ENCODE results near the gene BRIP1.

Gene BRIP1

GRCh38 chr17:61683466-61683865, 179.9 kb downstream of the BRIP1 start:
- Histone ChIP-seq H3K4me1 (ENCODE audit: control insufficient read depth, insufficient read depth, low read length) (no peaks in the 10 kb centered on the region), H3K9me3 (ENCODE audit: control insufficient read depth, insufficient read depth, low read depth, low read length) (no peaks in the 10 kb centered on the region), H3K36me3 (ENCODE audit: control insufficient read depth in 2 of 2, insufficient read depth in 1 of 2, low read length in 2 of 2) (peaks cover 26 to 29% of the 10 kb centered on the region in 2 experiments), H3K27ac (ENCODE audit: extremely low read depth, low read depth, low read length) (no peak overlapping the region), H3K4me3 (ENCODE audit: low read depth, low read length) (no peak overlapping the region)
- no peak for TF ChIP-seq ZNF660 (tag by site-specific recombination; IDR thresholded peaks at IDR 0.05)
- ChIA-PET POLR2A (no interaction called here), CTCF (interaction anchor here (1.2 kb wide), 1 partner anchor 13 kb away, joined by 3 read pairs; no protein-coding TSS in a partner anchor)

DNA sequence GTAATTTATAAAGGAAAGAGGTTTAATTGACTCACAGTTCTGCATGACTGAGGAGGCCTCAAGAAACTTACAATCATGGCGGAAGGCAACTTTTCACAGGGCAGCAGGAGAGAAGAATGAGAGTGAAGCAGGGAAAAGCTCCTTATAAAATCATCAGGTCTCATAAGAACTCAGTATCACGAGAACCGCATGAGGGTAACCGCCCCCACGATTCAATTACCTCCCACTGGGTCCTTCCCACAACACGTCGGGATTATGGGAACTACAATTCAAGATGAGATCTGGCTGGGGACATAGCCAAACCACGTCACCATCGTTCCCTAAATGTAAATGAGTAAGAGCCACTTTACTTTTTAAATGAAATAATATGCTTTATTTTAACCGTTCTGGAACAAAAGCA, 182.4 kb downstream of the BRIP1 start:
- H3K9me3 ChIP-seq (ENCODE audit: control insufficient read depth, insufficient read depth, low read depth, low read length): no peaks in the 10 kb centered on the region
- no peak for TF ChIP-seq TCF7L2 (IDR thresholded peaks at IDR 0.05; ENCODE audit: borderline replicate concordance, low read depth, low read length)
- H3K27ac ChIP-seq (ENCODE audit: extremely low read depth, low read depth, low read length): no peak overlapping the region
- peaks cover 15% of the 10 kb centered on the region in 2 experiments for H3K36me3 ChIP-seq (ENCODE audit: control insufficient read depth in 2 of 2, insufficient read depth in 1 of 2, low read length in 2 of 2)
- ChIA-PET CTCF (no interaction called here), POLR2A (interaction anchor here (0.6 kb wide), 1 partner anchor 76 kb away, joined by 3 read pairs; no protein-coding TSS in a partner anchor)
- no peak overlapping the region for H3K4me3 ChIP-seq (ENCODE audit: low read depth, low read length)
- no peaks in the 10 kb centered on the region for H3K4me1 ChIP-seq (ENCODE audit: control insufficient read depth, insufficient read depth, low read length)

GRCh38 chr17:61678339-61678738, 185.0 kb downstream of the BRIP1 start:
- ChIA-PET CTCF (interaction anchor here (0.9 kb wide), 2 partner anchors 43 to 266 kb away, joined by 3 read pairs; no protein-coding TSS in a partner anchor), POLR2A (no interaction called here)
- H3K27ac ChIP-seq (ENCODE audit: extremely low read depth, low read depth, low read length): no peak overlapping the region
- peaks cover 2 to 5% of the 10 kb centered on the region in 2 experiments; a peak in 2 of 3 replicates for H3K36me3 ChIP-seq (ENCODE audit: control insufficient read depth in 2 of 2, insufficient read depth in 1 of 2, low read length in 2 of 2)
- H3K9me3 ChIP-seq (ENCODE audit: control insufficient read depth, insufficient read depth, low read depth, low read length): no peaks in the 10 kb centered on the region
- no peak overlapping the region for H3K4me3 ChIP-seq (ENCODE audit: low read depth, low read length)
- no peaks in the 10 kb centered on the region for H3K4me1 ChIP-seq (ENCODE audit: control insufficient read depth, insufficient read depth, low read length)
- TF ChIP-seq ZBTB11 (tag by site-specific recombination; conservative IDR thresholded peaks at IDR 0.05; ENCODE audit: low read depth): no peak
- no peak for TF ChIP-seq KLF10 (tag by site-specific recombination; IDR thresholded peaks at IDR 0.05)
- TF ChIP-seq ZNF398 (tag by site-specific recombination; IDR thresholded peaks at IDR 0.05): no peak
- TF ChIP-seq FEZF1 (tag by site-specific recombination; IDR thresholded peaks at IDR 0.05): no peak
- TF ChIP-seq MEIS1 (CRISPR knock-in tag; IDR thresholded peaks at IDR 0.05; ENCODE audit: borderline replicate concordance): no peak
- no peak for TF ChIP-seq ZNF701 (tag by site-specific recombination; IDR thresholded peaks at IDR 0.05)
- TF ChIP-seq, protein P1, sequence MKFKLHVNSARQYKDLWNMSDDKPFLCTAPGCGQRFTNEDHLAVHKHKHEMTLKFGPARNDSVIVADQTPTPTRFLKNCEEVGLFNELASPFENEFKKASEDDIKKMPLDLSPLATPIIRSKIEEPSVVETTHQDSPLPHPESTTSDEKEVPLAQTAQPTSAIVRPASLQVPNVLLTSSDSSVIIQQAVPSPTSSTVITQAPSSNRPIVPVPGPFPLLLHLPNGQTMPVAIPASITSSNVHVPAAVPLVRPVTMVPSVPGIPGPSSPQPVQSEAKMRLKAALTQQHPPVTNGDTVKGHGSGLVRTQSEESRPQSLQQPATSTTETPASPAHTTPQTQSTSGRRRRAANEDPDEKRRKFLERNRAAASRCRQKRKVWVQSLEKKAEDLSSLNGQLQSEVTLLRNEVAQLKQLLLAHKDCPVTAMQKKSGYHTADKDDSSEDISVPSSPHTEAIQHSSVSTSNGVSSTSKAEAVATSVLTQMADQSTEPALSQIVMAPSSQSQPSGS (tag by site-specific recombination; IDR thresholded peaks at IDR 0.05; ENCODE audit: low read depth): no peak
- TF ChIP-seq ZNF426 (tag by site-specific recombination; IDR thresholded peaks at IDR 0.05): no peak
- TF ChIP-seq GLI2 (tag by site-specific recombination; IDR thresholded peaks at IDR 0.05; ENCODE audit: borderline replicate concordance, low read depth): no peak
- TF ChIP-seq, protein P2, sequence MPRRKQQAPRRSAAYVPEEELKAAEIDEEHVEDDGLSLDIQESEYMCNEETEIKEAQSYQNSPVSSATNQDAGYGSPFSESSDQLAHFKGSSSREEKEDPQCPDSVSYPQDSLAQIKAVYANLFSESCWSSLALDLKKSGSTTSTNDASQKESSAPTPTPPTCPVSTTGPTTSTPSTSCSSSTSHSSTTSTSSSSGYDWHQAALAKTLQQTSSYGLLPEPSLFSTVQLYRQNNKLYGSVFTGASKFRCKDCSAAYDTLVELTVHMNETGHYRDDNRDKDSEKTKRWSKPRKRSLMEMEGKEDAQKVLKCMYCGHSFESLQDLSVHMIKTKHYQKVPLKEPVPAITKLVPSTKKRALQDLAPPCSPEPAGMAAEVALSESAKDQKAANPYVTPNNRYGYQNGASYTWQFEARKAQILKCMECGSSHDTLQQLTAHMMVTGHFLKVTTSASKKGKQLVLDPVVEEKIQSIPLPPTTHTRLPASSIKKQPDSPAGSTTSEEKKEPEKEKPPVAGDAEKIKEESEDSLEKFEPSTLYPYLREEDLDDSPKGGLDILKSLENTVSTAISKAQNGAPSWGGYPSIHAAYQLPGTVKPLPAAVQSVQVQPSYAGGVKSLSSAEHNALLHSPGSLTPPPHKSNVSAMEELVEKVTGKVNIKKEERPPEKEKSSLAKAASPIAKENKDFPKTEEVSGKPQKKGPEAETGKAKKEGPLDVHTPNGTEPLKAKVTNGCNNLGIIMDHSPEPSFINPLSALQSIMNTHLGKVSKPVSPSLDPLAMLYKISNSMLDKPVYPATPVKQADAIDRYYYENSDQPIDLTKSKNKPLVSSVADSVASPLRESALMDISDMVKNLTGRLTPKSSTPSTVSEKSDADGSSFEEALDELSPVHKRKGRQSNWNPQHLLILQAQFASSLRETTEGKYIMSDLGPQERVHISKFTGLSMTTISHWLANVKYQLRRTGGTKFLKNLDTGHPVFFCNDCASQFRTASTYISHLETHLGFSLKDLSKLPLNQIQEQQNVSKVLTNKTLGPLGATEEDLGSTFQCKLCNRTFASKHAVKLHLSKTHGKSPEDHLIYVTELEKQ (tag by site-specific recombination; IDR thresholded peaks at IDR 0.05; ENCODE audit: borderline replicate concordance): no peak
- TF ChIP-seq, protein P3, sequence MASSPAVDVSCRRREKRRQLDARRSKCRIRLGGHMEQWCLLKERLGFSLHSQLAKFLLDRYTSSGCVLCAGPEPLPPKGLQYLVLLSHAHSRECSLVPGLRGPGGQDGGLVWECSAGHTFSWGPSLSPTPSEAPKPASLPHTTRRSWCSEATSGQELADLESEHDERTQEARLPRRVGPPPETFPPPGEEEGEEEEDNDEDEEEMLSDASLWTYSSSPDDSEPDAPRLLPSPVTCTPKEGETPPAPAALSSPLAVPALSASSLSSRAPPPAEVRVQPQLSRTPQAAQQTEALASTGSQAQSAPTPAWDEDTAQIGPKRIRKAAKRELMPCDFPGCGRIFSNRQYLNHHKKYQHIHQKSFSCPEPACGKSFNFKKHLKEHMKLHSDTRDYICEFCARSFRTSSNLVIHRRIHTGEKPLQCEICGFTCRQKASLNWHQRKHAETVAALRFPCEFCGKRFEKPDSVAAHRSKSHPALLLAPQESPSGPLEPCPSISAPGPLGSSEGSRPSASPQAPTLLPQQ (tag by site-specific recombination; IDR thresholded peaks at IDR 0.05): no peak
- no peak for TF ChIP-seq SP3 (tag by site-specific recombination; IDR thresholded peaks at IDR 0.05)
